HUES48 (cell line): ENCODE results near the gene SOX2.

Source experiments
- H3K27ac ChIP-seq: one replicate; pipeline ENCODE4 v1.7.0; 2013; ENCODE audit warnings: low read depth, low read length, inconsistent platforms
- H3K27me3 ChIP-seq: 2 replicates; pipeline ENCODE4 v1.6.1; 2013; ENCODE audit warnings: mild to moderate bottlenecking, low read length; ENCODE audit not compliant: control insufficient read depth, insufficient read depth
- H3K36me3 ChIP-seq: 2 replicates; pipeline ENCODE4 v1.6.1; 2013; ENCODE audit warnings: low read length; ENCODE audit not compliant: control insufficient read depth, insufficient read depth
- H3K4me1 ChIP-seq: 2 replicates; pipeline ENCODE4 v1.6.1; 2013; ENCODE audit warnings: mild to moderate bottlenecking, low read length; ENCODE audit not compliant: control insufficient read depth, insufficient read depth
- H3K4me3 ChIP-seq: 2 replicates; pipeline ENCODE4 v1.5.1; 2013; ENCODE audit warnings: mild to moderate bottlenecking, low read depth, low read length
- H3K9ac ChIP-seq: 2 replicates; pipeline ENCODE4 v1.6.1; 2013; ENCODE audit warnings: mild to moderate bottlenecking, low read depth, low read length, moderate library complexity
- H3K9me3 ChIP-seq: 2 replicates; pipeline ENCODE4 v1.6.1; 2013; ENCODE audit warnings: low read length; ENCODE audit not compliant: control insufficient read depth, insufficient read depth

Gene SOX2

GRCh38 chr3:181717549-181718171 lies 5.9 kb downstream of the SOX2 start:
- H3K27ac ChIP-seq, result peak overlapping the region; percentile 100
- H3K4me3 ChIP-seq, result peak overlapping the region; percentile 99
- peaks cover 58% of the 10 kb centered on the region for H3K4me1 ChIP-seq
- H3K9ac ChIP-seq, result peak overlapping the region; percentile 30; the same call in 1 of the 2 replicates
- H3K36me3 ChIP-seq, result peaks cover 29% of the 10 kb centered on the region
- H3K9me3 ChIP-seq, result no peaks in the 10 kb centered on the region
- H3K27me3 ChIP-seq, result no peaks in the 10 kb centered on the region

DNA sequence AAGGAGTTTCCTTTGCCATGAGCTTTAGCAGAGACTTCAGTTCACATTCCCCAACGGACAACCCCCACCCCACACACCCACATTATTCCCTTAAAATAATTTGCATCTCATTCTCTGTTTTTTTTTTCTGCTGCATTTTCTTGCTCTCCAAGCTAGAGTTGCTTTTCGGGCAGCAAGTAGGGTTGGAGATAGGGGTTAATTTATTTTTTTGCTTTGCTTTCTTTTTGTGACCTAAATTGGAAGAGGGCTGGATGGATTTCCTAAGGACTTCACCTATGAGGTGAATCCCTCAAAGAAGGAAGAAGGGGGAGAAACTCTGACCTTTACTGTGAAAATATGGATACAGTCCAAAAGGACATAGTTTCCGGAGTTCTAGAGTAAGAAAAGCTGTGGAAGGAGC lies 6.6 kb downstream of the SOX2 start:
- H3K9me3 ChIP-seq, result no peaks in the 10 kb centered on the region
- H3K4me3 ChIP-seq, result peak overlapping the region; percentile 99
- H3K27ac ChIP-seq, result peak overlapping the region; percentile 100
- H3K27me3 ChIP-seq, result peaks cover 4% of the 10 kb centered on the region; the same call in 1 of the 2 replicates
- H3K36me3 ChIP-seq, result peaks cover 24% of the 10 kb centered on the region
- H3K9ac ChIP-seq, result no peak overlapping the region
- H3K4me1 ChIP-seq, result peaks cover 65% of the 10 kb centered on the region

GRCh38 chr3:181718987-181719911 lies 7.5 kb downstream of the SOX2 start:
- H3K4me1 ChIP-seq, result peaks cover 71% of the 10 kb centered on the region
- peaks cover 15% of the 10 kb centered on the region for H3K36me3 ChIP-seq
- H3K9ac ChIP-seq, result no peak overlapping the region
- H3K27me3 ChIP-seq, result peaks cover 12% of the 10 kb centered on the region
- peak overlapping the region; percentile 23; the same call in 1 of the 2 replicates for H3K4me3 ChIP-seq
- no peaks in the 10 kb centered on the region for H3K9me3 ChIP-seq
- peak overlapping the region; percentile 14 for H3K27ac ChIP-seq

DNA sequence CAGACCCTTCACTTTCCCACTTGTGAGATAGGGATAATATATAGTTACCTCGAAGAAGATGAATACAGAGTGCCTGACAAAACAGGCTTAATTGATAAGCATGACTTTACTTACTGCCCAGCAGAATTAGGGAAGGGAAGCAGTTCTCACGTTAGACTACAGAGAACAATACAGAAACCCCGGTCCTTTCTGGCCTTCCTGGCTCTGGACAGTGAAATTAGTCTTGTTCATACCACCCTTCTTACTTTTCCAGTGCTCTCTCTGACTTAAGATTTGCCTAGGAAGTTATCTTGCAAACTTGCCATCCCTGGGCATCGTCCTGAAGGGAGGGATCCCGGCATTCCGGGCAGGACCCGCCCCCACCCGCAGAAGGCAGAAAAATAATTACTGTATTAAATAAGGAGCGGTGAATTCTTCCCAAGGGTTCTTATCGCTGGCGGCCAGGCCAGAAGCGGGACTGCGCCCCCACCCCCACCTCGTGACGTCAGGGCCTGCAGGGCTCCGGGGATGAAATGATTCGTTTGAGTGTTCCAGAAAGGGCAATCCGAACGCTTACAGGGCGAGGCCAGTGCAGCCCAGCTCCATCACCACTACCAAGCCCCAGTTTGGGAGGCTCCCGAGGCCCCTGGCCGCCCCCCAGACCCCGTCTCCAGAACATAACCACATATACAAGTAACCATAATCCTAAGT lies 8.4 kb downstream of the SOX2 start:
- H3K4me1 ChIP-seq, result peaks cover 80% of the 10 kb centered on the region
- H3K9ac ChIP-seq, result no peak overlapping the region
- H3K27me3 ChIP-seq, result peaks cover 21% of the 10 kb centered on the region
- peak overlapping the region; percentile 11 for H3K27ac ChIP-seq
- H3K4me3 ChIP-seq, result no peak overlapping the region
- H3K36me3 ChIP-seq, result peaks cover 9% of the 10 kb centered on the region; the same call in 1 of the 2 replicates
- no peaks in the 10 kb centered on the region for H3K9me3 ChIP-seq

DNA sequence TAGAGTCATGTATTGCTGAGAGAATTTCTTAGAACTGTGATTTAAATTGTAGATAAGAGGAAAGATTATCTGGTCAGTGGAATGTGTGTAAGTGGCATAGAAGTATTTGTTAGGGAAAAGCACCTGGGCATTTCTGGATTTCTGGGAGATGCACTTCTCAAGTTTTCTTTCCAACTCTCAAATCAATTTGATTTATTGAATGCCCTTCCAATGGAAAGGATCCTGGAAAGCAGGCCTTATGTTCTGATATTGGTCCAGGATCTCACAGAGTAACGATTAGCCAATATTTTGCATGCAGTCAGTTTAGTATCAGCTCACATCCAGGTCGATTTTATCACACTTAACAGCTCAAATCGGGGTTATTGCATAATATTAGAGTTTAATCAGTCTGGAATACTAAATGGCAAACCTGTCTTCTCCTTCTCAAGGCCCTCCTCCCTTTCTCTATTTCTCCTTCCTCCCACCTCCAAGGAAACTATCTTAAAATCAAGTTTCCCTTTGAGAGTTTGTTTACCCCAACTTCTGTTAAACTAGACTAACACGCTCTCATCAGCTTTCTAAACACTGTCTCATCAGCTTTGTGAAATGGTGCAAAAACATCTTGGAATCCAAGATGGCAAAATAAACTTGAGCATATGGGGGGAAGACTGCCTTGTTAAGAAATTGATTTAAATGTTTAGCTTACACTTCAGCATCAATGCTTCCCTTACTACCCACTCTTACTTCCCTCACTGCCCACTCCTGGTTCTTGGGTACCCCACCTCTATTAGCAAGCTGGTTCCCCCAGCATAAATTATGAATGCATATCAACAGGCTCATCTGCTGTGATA lies 9.5 kb downstream of the SOX2 start:
- no peak overlapping the region for H3K4me3 ChIP-seq

DNA sequence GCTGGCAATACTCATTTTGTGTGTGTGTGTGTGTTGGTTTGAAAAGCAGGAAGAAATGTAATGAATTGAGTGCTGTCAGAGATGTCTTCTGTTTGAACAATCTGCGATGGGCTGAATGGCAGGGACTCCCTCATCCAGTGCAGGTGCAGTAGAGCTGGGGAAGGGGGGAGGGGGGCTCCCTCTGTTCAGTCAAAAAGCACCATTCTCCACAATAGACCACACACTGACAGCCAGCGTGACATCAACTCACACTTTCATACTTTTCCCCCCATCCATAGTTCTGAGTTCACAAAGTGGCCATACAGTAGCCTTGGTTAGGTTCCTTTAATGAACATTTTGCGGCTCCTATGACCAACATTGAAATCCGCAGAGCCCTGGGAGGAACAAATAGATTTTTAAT lies 10.4 kb downstream of the SOX2 start:
- H3K27ac ChIP-seq, result peak overlapping the region; percentile 55
- H3K9me3 ChIP-seq, result no peaks in the 10 kb centered on the region
- H3K4me3 ChIP-seq, result no peak overlapping the region
- peaks cover 82% of the 10 kb centered on the region for H3K4me1 ChIP-seq
- peaks cover 29% of the 10 kb centered on the region for H3K27me3 ChIP-seq
- H3K9ac ChIP-seq, result no peak overlapping the region
- 0 out of 2 replicates have a peak, but pooled peaks cover 5% of the 10 kb centered on the region for H3K36me3 ChIP-seq

More for the DNA sequence above, 9.5 kb downstream of the SOX2 start:
- Histone ChIP-seq H3K36me3 (peaks cover 9% of the 10 kb centered on the region; the same call in 1 of the 2 replicates), H3K9ac (no peak overlapping the region), H3K4me1 (peaks cover 83% of the 10 kb centered on the region), H3K27ac (peak overlapping the region; percentile 50), H3K27me3 (peaks cover 26% of the 10 kb centered on the region), H3K9me3 (no peaks in the 10 kb centered on the region)

DNA sequence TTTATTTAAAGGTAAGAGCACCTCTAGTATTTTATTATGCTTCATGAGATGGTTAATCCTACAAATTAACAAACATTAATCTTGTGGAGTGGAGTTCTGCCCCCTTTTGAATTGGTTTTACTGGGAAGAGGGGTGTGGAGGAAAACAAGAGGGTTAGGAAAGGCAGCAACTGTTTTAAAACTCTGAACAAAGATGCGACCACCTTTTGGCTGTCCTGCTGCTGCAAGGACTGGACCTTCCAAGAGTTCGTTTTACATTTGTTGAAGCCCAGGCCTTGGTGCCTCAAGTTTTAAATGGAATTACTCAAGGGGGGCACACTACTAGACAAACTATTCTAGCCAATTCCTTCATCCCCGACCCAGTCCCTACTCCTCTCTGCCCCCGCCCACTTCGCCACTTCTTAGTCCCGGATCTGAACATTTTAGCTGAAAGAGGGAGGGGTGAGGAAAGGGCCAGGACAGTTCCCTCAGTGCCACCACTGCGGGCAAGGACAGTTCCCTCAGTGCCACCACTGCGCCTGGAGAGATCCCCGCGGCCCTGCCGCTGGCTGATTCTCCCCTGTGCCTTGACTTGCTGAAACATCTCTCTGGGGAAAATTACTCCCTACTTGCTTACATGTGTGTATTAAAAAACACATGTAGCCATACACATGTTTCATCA lies 11.2 kb downstream of the SOX2 start:
- Histone ChIP-seq H3K27ac (peak overlapping the region; percentile 55), H3K9ac (no peak overlapping the region), H3K36me3 (0 out of 2 replicates have a peak, but pooled peaks cover 5% of the 10 kb centered on the region), H3K4me3 (no peak overlapping the region), H3K27me3 (peaks cover 35% of the 10 kb centered on the region), H3K9me3 (no peaks in the 10 kb centered on the region), H3K4me1 (peaks cover 80% of the 10 kb centered on the region)

GRCh38 chr3:181723625-181724191 lies 12.0 kb downstream of the SOX2 start:
- Histone ChIP-seq H3K4me1 (peaks cover 80% of the 10 kb centered on the region), H3K27me3 (peaks cover 43% of the 10 kb centered on the region), H3K36me3 (0 out of 2 replicates have a peak, but pooled peaks cover 5% of the 10 kb centered on the region), H3K4me3 (peak overlapping the region; percentile 1; the same call in 1 of the 2 replicates), H3K27ac (no peak overlapping the region), H3K9me3 (no peaks in the 10 kb centered on the region), H3K9ac (no peak overlapping the region)

DNA sequence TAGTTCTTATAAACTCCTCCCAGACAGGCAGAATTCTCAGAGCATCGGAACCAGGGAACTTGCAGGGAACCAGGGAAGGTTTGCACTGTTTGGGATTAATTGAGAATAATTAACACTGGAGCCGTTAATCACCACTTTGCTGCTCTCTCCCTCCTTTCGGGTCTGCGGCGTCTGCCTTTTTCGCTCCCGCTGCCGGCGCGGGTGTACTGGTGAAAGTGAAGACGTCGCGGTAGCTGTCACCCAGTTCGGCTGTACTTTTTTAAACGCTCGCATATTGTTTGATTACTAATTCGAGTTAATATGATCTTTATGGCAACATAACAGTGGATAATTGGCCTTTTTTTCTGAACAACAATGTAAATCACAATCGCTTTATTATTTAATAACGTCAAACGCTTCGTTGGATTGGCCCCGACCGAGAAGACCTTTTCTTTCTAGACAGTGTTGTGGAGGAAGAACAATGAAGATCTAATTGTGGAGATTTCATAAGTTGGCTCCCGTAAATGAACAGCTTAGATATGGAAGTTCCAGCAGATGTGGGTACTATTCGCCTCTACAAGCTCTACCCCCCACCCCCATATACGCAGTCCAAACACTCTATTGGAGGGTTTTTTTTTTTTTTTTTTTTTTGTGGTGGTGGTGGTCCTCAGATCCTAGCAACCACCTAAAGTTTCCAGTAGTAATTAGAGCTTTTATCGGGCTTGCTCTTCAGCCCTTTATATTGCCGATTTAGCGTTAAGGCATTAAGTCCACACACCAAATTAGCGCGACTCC lies 12.7 kb downstream of the SOX2 start:
- peak overlapping the region; percentile 50 for H3K4me3 ChIP-seq
- H3K36me3 ChIP-seq, result 0 out of 2 replicates have a peak, but pooled peaks cover 5% of the 10 kb centered on the region
- peaks cover 80% of the 10 kb centered on the region for H3K4me1 ChIP-seq
- no peaks in the 10 kb centered on the region for H3K9me3 ChIP-seq
- no peak overlapping the region for H3K9ac ChIP-seq
- H3K27me3 ChIP-seq, result peaks cover 50% of the 10 kb centered on the region
- H3K27ac ChIP-seq, result no peak overlapping the region
